Measurements from ENCODE around the gene RSBN1L.

DNA sequence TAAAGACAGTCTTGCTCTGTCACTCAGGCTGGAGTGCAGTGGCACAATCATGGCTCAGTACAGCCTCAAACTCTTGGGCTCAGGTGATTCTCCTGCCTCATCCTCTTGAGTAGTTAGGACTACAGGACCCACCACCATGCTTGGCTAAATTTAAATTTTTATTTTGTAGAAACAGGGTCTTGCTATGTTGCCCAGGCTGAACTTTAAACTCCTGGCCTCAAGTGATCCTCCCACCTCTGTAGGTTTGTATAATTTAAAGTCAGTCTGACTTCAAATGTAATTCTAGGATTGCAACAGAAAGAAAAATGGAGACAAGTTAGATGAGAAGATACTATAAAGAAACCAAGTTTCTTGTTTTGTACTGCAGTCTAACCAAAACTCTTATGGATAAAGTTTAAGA, 90.5 kb downstream of the RSBN1L start:
- TF ChIP-seq TAF1 (IDR thresholded peaks at IDR 0.05; ENCODE audit: borderline replicate concordance, insufficient read depth, low read length) (no peak), POLR2AphosphoS5 (IDR thresholded peaks at IDR 0.05; ENCODE audit: low read depth, low read length) (no peak), FOXP2 (optimal IDR thresholded peaks at IDR 0.05; ENCODE audit: borderline replicate concordance, extremely low read depth, extremely low read length, insufficient read depth) (no peak)
- TF ChIP-seq, protein P1, sequence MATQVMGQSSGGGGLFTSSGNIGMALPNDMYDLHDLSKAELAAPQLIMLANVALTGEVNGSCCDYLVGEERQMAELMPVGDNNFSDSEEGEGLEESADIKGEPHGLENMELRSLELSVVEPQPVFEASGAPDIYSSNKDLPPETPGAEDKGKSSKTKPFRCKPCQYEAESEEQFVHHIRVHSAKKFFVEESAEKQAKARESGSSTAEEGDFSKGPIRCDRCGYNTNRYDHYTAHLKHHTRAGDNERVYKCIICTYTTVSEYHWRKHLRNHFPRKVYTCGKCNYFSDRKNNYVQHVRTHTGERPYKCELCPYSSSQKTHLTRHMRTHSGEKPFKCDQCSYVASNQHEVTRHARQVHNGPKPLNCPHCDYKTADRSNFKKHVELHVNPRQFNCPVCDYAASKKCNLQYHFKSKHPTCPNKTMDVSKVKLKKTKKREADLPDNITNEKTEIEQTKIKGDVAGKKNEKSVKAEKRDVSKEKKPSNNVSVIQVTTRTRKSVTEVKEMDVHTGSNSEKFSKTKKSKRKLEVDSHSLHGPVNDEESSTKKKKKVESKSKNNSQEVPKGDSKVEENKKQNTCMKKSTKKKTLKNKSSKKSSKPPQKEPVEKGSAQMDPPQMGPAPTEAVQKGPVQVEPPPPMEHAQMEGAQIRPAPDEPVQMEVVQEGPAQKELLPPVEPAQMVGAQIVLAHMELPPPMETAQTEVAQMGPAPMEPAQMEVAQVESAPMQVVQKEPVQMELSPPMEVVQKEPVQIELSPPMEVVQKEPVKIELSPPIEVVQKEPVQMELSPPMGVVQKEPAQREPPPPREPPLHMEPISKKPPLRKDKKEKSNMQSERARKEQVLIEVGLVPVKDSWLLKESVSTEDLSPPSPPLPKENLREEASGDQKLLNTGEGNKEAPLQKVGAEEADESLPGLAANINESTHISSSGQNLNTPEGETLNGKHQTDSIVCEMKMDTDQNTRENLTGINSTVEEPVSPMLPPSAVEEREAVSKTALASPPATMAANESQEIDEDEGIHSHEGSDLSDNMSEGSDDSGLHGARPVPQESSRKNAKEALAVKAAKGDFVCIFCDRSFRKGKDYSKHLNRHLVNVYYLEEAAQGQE (IDR thresholded peaks at IDR 0.05; ENCODE audit: insufficient read depth in 1 of 2, low read depth in 2 of 2, low read length in 2 of 2) = no peak
